ENCODE results near the gene CNEP1R1. TPM values are rescaled to one million over a fixed set of nuclear protein-coding genes. Genes with fewer than 3 reads are reported as not detected.

The CNEP1R1 gene, protein sequence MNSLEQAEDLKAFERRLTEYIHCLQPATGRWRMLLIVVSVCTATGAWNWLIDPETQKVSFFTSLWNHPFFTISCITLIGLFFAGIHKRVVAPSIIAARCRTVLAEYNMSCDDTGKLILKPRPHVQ
- total RNA-seq (2021; ENCODE audit: unreplicated experiment) (14.6 TPM), Bru-seq, nascent RNA (percentile 73 among the genes with signal in this experiment), BruChase-seq, experiment 1, labeled RNA remaining after a 6-hour chase (percentile 71 among the genes with signal in this experiment), BruChase-seq, experiment 2, labeled RNA remaining after a 2-hour chase (percentile 87 among the genes with signal in this experiment)
- 7.0 and 9.0 TPM in 2 replicates for polyA plus RNA-seq (2012)
- long read RNA-seq, transcript CNEP1R1-203 (7 exons, 2,965 nt): minor isoform, 12 of 41 reads
- long read RNA-seq, transcript CNEP1R1-202 (6 exons, 2,117 nt): major isoform, 19 of 41 reads
- long read RNA-seq, partial matches to known transcripts: 5 of 41 reads
- long read RNA-seq, other reads (novel, unspliced or antisense): 2 of 41 reads

DNA sequence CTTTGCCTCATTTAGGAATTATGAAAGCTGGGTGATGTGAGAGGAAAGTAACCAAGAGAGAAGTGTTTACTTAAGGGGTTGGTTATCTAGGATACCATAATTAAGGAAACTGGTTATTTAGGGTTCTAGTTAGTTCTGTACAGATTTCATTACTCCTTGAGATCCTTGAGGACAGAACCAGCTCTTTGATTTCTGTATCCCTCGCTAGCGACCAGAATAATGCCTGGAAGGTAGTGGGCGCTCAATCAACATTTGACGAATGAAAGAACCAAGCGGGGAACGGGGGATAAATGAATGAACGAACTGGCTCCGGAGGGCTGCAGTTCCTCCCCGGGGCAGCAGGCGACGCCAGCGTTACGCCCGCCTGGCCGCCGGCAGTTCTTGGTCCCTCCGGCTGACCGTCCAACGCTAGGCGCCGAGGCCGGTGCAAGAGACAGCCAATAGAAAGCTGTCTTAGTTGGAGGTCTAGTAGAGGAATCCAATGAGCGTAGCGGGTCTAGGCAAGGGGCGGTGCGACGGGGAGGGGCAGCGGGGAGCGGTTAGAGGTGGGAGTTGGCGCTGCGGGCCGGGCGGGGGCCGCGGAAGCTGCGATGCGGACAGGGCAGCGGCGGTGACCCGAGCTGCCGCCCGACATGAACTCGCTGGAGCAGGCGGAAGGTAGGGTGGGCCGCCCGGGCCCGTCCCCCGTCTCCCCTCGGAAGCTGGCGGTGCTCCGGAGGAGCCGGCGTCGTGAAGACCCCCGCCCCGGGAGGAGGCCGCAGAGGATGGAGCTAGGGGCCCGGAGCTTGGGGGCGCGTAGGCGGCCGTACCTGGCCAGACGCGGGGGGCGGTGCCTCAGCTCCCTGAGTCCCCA, at the start of gene CNEP1R1:
Gene CNEP1R1 (plus strand): TSS at position 542 of the 853 bp plus-strand sequence. CDS start 91 bp downstream, at position 633.
- no peaks in the 10 kb centered on the region for H3K9me2 ChIP-seq (ENCODE audit: insufficient read depth)
- H2AFZ ChIP-seq (ENCODE audit: low read depth, low read length, poor library complexity, severe bottlenecking): peak within 1 kb of the TSS; percentile 98
- DNase-seq (ENCODE audit: low read depth, low spot score) (peak; percentile 96), ATAC-seq (peak; percentile 91)
- H3K79me2 ChIP-seq (ENCODE audit: insufficient read depth, low read length): peaks cover 28% of the 10 kb centered on the region
- TF ChIP-seq SP1 (IDR thresholded peaks at IDR 0.05; ENCODE audit: low read depth) (peak; percentile 100), POLR2AphosphoS5 (IDR thresholded peaks at IDR 0.05; ENCODE audit: low read depth, low read length) (peak; percentile 73), SIN3A (IDR thresholded peaks at IDR 0.05; ENCODE audit: low read depth) (peak; percentile 62; the same call in 1 of the 2 replicates), SRF (IDR thresholded peaks at IDR 0.05; ENCODE audit: low read depth) (no peak), CBX3 (IDR thresholded peaks at IDR 0.05; ENCODE audit: low read depth) (peak; percentile 84), EGR1 (IDR thresholded peaks at IDR 0.05; ENCODE audit: low read depth) (peak; percentile 73), EZH2phosphoT487 (IDR thresholded peaks at IDR 0.05; ENCODE audit: borderline replicate concordance) (no peak), POLR2A (IDR thresholded peaks at IDR 0.05; ENCODE audit: borderline replicate concordance, extremely low read depth, insufficient read depth, insufficient read length) (peak; percentile 52), RAD21 (IDR thresholded peaks at IDR 0.05; ENCODE audit: low read depth) (peak; percentile 93), ZFX (IDR thresholded peaks at IDR 0.05) (peak; percentile 76)
- TF ChIP-seq, protein P1, sequence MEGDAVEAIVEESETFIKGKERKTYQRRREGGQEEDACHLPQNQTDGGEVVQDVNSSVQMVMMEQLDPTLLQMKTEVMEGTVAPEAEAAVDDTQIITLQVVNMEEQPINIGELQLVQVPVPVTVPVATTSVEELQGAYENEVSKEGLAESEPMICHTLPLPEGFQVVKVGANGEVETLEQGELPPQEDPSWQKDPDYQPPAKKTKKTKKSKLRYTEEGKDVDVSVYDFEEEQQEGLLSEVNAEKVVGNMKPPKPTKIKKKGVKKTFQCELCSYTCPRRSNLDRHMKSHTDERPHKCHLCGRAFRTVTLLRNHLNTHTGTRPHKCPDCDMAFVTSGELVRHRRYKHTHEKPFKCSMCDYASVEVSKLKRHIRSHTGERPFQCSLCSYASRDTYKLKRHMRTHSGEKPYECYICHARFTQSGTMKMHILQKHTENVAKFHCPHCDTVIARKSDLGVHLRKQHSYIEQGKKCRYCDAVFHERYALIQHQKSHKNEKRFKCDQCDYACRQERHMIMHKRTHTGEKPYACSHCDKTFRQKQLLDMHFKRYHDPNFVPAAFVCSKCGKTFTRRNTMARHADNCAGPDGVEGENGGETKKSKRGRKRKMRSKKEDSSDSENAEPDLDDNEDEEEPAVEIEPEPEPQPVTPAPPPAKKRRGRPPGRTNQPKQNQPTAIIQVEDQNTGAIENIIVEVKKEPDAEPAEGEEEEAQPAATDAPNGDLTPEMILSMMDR (IDR thresholded peaks at IDR 0.05 in 2 of 3, conservative IDR thresholded peaks at IDR 0.05 in 1 of 3; ENCODE audit: borderline replicate concordance in 1 of 3, insufficient read depth in 1 of 3, low read depth in 2 of 3, low read length in 2 of 3): peak; percentile 96 to 99 (median 99)
- TF ChIP-seq, protein P2, sequence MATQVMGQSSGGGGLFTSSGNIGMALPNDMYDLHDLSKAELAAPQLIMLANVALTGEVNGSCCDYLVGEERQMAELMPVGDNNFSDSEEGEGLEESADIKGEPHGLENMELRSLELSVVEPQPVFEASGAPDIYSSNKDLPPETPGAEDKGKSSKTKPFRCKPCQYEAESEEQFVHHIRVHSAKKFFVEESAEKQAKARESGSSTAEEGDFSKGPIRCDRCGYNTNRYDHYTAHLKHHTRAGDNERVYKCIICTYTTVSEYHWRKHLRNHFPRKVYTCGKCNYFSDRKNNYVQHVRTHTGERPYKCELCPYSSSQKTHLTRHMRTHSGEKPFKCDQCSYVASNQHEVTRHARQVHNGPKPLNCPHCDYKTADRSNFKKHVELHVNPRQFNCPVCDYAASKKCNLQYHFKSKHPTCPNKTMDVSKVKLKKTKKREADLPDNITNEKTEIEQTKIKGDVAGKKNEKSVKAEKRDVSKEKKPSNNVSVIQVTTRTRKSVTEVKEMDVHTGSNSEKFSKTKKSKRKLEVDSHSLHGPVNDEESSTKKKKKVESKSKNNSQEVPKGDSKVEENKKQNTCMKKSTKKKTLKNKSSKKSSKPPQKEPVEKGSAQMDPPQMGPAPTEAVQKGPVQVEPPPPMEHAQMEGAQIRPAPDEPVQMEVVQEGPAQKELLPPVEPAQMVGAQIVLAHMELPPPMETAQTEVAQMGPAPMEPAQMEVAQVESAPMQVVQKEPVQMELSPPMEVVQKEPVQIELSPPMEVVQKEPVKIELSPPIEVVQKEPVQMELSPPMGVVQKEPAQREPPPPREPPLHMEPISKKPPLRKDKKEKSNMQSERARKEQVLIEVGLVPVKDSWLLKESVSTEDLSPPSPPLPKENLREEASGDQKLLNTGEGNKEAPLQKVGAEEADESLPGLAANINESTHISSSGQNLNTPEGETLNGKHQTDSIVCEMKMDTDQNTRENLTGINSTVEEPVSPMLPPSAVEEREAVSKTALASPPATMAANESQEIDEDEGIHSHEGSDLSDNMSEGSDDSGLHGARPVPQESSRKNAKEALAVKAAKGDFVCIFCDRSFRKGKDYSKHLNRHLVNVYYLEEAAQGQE (IDR thresholded peaks at IDR 0.05; ENCODE audit: low read depth): no peak
- TF ChIP-seq, protein P3, sequence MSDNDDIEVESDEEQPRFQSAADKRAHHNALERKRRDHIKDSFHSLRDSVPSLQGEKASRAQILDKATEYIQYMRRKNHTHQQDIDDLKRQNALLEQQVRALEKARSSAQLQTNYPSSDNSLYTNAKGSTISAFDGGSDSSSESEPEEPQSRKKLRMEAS (IDR thresholded peaks at IDR 0.05): 0 out of 2 replicates have a peak, but pooled peaks have one; percentile 34
- TF ChIP-seq, protein P4, sequence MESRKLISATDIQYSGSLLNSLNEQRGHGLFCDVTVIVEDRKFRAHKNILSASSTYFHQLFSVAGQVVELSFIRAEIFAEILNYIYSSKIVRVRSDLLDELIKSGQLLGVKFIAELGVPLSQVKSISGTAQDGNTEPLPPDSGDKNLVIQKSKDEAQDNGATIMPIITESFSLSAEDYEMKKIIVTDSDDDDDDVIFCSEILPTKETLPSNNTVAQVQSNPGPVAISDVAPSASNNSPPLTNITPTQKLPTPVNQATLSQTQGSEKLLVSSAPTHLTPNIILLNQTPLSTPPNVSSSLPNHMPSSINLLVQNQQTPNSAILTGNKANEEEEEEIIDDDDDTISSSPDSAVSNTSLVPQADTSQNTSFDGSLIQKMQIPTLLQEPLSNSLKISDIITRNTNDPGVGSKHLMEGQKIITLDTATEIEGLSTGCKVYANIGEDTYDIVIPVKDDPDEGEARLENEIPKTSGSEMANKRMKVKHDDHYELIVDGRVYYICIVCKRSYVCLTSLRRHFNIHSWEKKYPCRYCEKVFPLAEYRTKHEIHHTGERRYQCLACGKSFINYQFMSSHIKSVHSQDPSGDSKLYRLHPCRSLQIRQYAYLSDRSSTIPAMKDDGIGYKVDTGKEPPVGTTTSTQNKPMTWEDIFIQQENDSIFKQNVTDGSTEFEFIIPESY (IDR thresholded peaks at IDR 0.05; ENCODE audit: extremely low read depth, insufficient replicate concordance, low read length): peak; percentile 76
- H3K9ac ChIP-seq (ENCODE audit: low read length): peak within 1 kb of the TSS; percentile 70
- H4K20me1 ChIP-seq (ENCODE audit: insufficient read depth): no peaks in the 10 kb centered on the region
- intact Hi-C loops (cut with micrococcal nuclease): loop anchor here (2.0 to 10.0 kb wide), 2 partner anchors 186 to 330 kb away; no protein-coding TSS in a partner anchor
- ChIA-PET POLR2A (interaction anchor here (0.5 to 1.3 kb wide), 3 partner anchors 19 to 479 kb away, joined by 3 to 8 read pairs (median 3); partner anchors contain the start of gene HEATR3), RAD21 (ENCODE audit: low non-redundant PET in 1 of 2, low total read pairs in 2 of 2, uncharacterized antibody in 2 of 2, unreplicated experiment in 2 of 2) (interaction anchor here (0.7 to 1.6 kb wide), 5 partner anchors 34 to 188 kb away, joined by 3 to 9 read pairs (median 4); no protein-coding TSS in a partner anchor), CTCF (interaction anchor here (0.8 to 2.3 kb wide), 21 partner anchors 9 to 781 kb away, joined by 3 to 65 read pairs (median 4); partner anchors contain the start of genes BRD7 and HEATR3)
- H3K4me3 ChIP-seq (replicated peaks in 1 of 2; ENCODE audit: low read depth in 1 of 2, low read length in 2 of 2): peak within 1 kb of the TSS; percentile 94 to 97
- H3K36me3 ChIP-seq (ENCODE audit: control insufficient read depth in 1 of 2, insufficient read depth in 2 of 2, low read length in 2 of 2): 0 out of 4 replicates have a peak, but pooled peaks cover 0 to 2% of the 10 kb centered on the region in 2 experiments
- peak within 1 kb of the TSS; percentile 83 for H3K4me2 ChIP-seq (ENCODE audit: low read length)
- no TSS peak for BruUV-seq (replicated peaks)
- H3K27me3 ChIP-seq (ENCODE audit: insufficient read depth, low read length): no peaks in the 10 kb centered on the region
- no peaks in the 10 kb centered on the region for H3K9me3 ChIP-seq (ENCODE audit: control insufficient read depth in 1 of 2, insufficient read depth in 1 of 2, low read depth in 1 of 2, low read length in 2 of 2)
- H3K27ac ChIP-seq (ENCODE audit: low read depth, low read length): peak within 1 kb of the TSS; percentile 45
- peaks cover 4 to 15% of the 10 kb centered on the region in 2 experiments; a peak in 2 of 4 replicates for H3K4me1 ChIP-seq (ENCODE audit: control insufficient read depth in 1 of 2, insufficient read depth in 2 of 2, low read length in 2 of 2)

Data from HCT116 (cell line).